ENCODE data around the gene TNK2.
"Not testable (repeated sequence)": the region's sequence is repeated elsewhere in the genome, so short reads cannot be mapped to it uniquely, and the experiment has no call there.

Gene TNK2

GRCh38 chr3:195844671-195845218, 63.6 kb downstream of the TNK2 start:
- no peak for DNase-seq

DNA sequence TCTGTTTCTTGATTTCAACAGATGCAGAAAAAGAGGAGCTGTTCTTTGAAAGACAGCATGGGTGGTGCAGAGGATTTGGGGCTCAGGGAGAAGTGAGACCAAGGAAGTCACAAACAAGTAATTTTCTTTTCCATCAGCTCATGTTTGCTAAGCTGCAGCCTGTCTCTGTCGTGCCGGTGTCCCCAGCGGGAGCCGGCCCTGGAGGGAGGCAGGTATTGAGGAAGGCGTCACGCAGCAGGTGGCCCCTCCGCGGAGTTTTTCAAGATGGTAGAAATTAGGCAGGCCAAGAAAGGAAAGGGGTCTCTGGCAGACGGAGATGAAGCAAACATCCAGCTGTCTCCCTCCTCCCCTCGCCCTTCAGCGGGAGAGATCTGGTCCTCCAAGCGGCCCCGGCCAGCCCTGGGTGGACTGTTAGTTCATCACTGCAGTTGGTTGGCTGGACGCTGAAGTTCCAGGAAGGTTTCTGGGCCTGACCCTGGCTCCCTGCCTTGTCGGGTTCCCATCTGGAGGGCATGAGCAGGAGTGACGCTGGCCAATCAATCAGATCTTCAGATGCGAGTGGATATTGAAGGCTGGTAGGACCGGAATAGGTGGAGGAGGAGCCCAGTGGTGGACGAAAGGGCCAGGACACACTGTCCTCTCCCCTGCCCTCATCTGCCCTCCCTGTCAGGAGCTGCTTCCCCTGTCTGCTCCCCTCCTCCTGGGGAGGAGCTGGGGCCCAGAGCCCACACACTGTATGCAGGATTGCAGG, 68.9 kb downstream of the TNK2 start:
- DNase-seq: peak; percentile 31

DNA sequence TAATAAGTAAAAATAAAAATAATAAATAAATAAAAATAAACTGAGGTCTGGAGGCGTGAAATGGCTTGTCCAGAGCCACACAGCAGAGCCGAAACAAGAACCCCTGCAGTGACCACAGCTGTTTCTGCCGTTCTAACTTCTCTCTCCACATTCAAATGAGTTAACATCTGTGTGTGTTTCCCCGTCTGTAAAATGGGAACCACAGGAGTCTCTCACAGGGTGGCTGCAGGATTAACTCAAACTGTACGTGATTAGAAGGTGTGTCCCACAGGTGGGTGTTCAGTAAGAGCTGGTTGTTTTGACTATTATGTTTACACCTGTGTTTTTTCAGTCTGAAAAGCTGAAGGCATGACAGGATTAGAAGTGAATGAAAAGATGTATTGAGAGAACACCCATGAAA, 69.6 kb downstream of the TNK2 start:
- no peak for DNase-seq

DNA sequence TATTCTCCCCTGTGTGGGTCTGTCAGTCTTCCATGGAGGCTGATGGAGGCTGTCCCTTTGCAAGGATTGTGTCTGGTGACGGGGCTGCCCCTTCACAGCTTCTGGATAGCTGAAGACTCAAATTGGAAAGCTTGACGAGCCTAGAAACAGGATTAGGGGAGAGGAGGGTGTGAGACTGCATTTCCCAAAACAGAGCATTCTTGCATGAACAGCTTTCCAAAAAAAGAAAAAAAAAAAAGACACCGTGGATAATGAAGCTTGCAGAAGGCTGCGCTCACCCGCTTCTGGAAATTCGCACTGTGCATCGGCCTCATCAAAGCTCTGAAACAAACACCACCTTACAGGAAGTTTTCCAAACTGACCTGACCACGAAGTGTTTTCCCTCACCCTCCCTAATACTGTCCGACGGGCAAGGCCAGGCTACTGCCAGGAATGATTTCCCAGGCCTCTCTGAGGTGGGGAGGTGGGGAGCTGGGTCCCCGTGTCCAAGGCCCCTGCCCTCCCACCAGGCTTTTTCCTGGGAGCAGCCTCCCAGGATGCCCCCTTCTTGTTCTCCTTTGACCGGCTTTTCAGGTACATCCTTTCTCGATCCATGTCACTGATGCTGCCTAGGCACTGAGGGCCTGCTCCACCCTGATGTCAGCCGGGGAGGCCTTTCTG, 71.7 kb downstream of the TNK2 start:
- no peak for DNase-seq

DNA sequence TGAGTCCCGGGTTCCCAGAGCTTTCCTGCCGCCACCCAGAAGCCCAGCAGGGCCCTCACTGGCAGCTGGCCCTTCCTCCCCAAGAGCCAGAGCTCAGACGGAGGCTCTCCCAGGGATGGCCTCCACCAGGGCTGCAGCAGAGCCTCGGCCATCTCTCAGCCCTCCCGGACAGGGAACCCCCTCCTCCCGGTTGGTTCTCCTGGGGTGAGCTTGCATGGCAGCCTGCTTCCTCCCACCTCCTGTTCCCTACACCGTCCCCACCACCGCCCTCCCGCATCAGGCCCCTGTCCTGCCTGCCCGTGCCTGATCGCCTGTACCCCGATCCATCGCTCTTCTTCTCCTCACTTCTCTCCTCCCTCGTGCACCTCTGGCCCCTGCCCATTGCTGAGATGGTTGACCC, 72.6 kb downstream of the TNK2 start:
- DNase-seq: no peak

DNA sequence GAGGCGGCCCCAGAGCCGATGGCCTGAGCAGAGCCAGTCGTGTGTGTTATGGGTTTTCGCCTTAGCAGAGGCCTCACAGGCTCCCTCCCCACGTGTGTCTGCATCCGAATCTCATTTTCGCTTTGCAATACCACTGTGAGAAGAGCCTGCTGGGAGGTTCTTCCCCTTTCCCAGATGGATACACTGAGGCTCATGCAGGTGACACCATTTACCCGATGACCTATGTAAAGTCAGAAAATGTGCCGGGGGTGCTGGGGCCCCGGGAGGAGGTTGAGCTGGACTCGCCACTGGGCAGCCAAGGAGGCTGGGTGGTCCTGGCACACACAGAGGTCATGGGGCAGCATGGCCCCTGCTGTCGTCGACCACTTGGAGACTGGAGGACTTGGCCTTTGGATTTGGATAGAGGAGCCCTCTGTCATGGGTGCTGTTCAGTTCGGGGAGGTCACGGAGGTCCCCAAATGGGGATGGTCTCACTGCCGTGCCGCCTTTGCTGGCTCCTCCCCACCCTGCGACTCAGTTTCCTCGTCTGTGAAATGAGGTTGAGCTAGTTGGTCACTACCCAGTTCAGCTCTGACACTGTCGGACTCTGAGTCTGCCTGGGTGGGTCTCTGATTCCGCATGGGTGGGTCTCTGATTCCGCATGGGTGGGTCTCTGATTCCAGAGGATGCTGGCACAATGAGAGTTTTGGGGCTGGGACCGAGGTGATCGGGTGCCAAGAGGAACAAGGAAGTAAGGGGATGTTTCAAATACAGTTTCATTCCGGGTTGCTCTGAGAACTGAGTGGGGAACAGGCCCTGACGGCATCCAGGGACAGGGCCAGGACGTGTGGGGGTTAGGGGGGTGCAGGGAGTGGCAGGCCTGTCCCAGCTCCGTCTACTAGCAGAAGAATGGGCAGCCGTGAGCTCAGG, 73.4 kb downstream of the TNK2 start:
- no peak for DNase-seq

GRCh38 chr3:195829897-195830254, 78.5 kb downstream of the TNK2 start:
- DNase-seq: no peak

DNA sequence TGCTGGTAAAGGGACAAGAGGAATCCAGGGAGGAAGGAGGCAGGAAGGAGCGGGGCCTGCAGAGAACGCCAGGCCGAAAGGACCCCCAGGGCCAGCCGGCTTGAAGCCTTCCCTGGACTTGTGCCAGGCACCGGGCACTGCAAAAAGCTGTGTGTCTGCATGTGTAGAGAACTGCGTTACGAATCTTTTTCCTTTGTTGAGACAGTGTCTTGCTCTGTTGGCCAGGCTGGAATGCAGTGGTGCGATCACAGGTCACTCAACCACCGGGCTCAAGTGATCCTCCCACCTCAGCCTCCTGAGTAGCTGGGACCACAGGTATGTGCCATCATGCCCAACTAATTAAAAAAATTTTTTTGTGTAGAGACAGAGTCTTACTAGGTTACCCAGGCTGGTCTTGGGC, 79.6 kb downstream of the TNK2 start:
- no peak for DNase-seq

GRCh38 chr3:195825857-195826804, 82.2 kb downstream of the TNK2 start:
- no peak for DNase-seq

GRCh38 chr3:195825191-195825588, 83.2 kb downstream of the TNK2 start:
- DNase-seq: no peak

- DNase-seq: not testable (repeated sequence)
Observed at GRCh38 chr3:195824425-195825190, 83.7 kb downstream of the TNK2 start.

GRCh38 chr3:195823999-195824398, 84.4 kb downstream of the TNK2 start:
- no peak for DNase-seq

DNA sequence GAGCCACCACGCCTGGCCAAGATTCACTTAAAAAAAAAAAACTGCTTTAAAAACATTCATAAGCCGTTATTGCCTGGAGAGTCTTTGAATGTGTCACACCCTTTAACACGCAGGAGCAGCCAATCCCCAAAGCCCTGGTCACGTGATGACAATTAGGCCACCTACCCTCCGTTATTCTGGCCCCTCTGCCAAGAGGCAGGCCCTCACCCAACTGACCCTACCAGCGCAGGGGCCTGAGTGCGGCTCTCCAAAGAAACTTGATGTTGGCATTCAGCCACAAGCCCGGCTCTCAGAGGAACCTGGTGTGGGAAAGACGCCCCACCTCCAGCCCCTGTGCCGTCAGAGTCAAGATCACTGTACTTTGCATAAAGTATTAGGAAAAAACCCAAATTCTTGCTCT, 85.1 kb downstream of the TNK2 start:
- DNase-seq: no peak

DNA sequence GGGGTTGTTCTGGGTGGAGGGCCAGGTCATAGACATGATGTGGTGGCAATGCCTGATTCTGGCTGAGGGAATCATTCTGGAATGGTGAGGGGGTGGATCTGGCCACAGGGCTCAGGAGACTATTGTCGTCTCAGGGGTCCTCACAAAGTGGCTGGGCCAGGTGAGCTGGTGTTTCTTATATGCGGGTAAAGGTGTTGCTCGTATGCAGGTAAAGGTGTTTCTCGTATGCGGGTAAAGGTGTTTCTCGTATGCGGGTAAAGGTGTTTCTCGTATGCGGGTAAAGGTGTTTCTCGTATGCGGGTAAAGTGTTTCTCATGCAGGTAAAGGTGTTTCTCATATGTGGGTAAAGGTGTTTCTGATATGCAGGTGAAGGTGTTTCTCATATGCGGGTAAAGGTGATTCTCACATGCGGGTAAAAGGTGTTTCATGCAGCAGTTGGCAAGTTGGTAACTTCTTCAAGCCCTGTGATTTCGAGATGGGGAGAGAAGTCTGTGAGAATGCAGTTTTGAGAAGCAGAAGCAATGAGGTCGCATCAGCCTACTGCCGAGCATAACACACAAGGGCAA, 86.1 kb downstream of the TNK2 start:
- no peak for DNase-seq

DNA sequence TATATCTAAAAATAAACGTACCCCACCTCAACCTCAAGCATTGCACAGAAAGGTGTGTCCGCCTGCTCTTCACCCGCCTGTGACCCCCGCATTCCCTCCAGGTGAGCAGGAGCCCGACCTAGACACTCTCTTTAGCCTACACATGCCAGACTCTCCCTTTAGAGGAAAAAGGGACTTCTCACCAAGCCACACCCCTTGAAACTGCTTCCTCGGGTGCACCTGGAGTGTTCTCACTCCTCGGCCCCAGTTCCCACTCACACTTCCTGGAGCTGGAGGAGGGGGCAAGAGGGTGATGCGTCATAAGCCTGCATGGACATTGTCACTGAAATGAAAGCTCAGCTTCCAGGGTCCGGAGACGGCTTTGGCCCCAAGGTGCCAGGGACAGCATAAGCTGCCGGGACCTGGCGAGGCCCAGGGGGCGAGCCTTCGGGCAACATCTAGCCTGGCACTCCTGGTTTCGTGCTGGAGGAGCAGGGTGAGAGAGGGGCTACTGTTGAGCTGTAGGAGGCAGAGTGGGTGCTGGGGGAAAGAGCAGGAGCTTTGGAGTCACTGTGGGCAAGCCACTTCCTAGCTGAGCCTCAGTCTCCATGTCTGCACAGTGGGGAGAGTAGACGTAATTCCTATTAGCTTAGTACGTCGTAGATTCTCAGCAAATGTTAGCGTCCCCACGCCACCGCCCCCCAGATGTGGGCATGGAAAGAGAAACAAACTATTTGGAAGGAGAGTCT, 86.8 kb downstream of the TNK2 start:
- DNase-seq: no peak

- DNase-seq: no peak
Observed at GRCh38 chr3:195820901-195821300, 87.5 kb downstream of the TNK2 start.

- DNase-seq: no peak
Observed at GRCh38 chr3:195820186-195820585, 88.2 kb downstream of the TNK2 start.

- no peak for DNase-seq
Observed at GRCh38 chr3:195818301-195818700, 90.0 kb downstream of the TNK2 start.

DNA sequence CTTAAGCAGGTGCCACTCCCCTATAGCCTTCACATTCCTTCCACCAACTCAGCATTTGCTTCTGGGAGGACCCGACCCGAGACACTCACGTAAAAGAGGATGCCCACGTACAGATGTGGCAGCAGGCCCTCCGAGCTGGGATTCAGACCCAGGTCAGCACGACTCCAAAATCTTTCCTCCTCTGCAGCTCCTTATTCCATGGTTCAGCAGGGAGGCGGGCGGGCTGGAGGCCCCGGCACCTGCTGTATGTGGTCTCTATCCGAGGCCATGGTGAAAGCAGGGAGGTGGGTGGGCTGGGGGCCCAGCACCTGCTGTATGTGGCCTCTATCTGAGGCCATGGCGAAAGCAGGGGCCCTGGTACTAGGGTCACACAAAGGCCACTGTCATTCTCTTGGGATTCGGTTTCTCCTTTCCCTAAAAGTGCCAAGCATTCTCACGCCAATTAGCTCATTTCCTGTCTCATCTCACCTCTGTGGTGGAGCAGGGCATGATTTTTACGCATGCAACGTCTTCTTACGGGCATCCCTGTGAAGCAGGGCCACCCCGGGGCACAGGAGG, 90.7 kb downstream of the TNK2 start:
- no peak for DNase-seq

Measured in NCI-H2227 treated with DMSO at 0.1 percent for 48 hours (cell line).